GM23338 (cell line): Measurements from ENCODE around the gene PAIP2B.

Experiments used
- CTCF ChIP-seq, 2 experiments: fragments of 200-600 bp in 1 of 2; sonication (generic) in 1 of 2; conservative IDR thresholded peaks; 2 replicates each; pipeline versions ENCODE4 v1.5.1 to v1.6.1; 2016 to 2017; ENCODE audit warnings: antibody characterized with exemption in 2 of 2, low read depth in 2 of 2, mild to moderate bottlenecking in 2 of 2, moderate library complexity in 1 of 2
- EZH2phosphoT487 ChIP-seq: fragments of 200-600 bp; sonication (generic); IDR thresholded peaks from one replicate; pipeline ENCODE4 v1.8.1; 2018; ENCODE audit warnings: antibody characterized with exemption; ENCODE audit not compliant: unreplicated experiment
- POLR2AphosphoS5 ChIP-seq: IDR thresholded peaks from 2 replicates; pipeline ENCODE4 v1.6.1; 2016; ENCODE audit warnings: antibody characterized with exemption, low read depth
- REST ChIP-seq: IDR thresholded peaks from one replicate; pipeline ENCODE4 v1.6.1; 2018; ENCODE audit warnings: antibody characterized with exemption; ENCODE audit not compliant: unreplicated experiment

- TF ChIP-seq EZH2phosphoT487 (no peak), REST (no peak), POLR2AphosphoS5 (no peak), CTCF (conservative IDR thresholded peaks at IDR 0.05; ENCODE audit: low read depth in 2 of 2) (no peak)
These were observed 34.6 kb upstream of the PAIP2B start for GRCh38 chr2:71261534-71261933.
